ENCODE data around the gene ANKLE2.
"Not testable (repeated sequence)": the region's sequence is repeated elsewhere in the genome, so short reads cannot be mapped to it uniquely, and the experiment has no call there.

The ANKLE2 gene

DNA sequence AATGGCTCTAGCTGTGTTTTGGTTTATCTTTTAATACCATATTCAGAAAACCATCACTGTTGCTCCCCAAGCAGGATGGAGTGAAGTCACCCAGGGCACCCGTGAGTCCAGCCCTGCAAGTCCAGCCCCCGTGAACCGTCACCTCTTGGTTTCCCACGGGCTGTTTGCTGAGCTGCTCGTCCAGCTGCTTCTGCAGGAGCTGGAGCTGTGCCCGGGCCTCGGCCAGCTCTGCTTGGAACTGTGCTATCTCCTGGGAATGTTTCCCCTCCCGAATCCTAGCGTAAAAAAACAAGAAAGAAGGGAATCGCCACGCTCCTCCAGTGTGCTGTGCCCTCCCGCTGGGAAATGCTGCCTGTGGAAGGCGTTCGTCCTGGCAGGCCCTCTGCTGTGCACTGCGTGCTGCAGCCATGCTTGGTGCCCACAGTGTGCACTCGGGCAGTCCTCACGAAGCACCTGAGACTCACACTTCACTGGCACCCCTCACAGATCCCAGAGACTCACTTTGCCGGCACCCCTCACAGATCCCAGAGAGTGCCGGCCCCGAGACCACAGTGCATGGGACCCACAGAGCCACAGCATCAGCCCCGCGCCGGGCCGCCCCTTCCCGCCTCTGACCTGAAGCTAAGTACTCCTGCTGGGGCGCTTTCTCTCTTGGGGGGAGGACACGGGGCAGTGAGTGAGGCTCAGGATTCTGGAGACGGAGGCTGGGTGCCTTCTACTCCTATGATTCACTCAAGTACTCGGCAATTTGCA lies 15.4 kb upstream of the ANKLE2 start:
- no peak for DNase-seq

DNA sequence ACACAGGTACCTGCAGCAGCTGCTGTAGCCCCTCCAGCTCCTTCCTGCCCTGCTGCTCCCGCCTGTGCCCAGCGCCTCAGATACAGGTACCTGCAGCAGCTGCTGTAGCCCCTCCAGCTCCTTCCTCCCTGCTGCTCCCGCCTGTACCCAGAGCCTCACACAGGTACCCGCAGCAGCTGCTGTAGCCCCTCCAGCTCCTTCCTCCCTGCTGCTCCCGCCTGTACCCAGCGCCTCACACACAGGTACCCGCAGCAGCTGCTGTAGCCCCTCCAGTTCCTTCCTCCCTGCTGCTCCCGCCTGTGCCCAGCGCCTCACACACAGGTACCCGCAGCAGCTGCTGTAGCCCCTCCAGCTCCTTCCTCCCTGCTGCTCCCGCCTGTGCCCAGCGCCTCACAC lies 14.6 kb upstream of the ANKLE2 start:
- DNase-seq: not testable (repeated sequence)

DNA sequence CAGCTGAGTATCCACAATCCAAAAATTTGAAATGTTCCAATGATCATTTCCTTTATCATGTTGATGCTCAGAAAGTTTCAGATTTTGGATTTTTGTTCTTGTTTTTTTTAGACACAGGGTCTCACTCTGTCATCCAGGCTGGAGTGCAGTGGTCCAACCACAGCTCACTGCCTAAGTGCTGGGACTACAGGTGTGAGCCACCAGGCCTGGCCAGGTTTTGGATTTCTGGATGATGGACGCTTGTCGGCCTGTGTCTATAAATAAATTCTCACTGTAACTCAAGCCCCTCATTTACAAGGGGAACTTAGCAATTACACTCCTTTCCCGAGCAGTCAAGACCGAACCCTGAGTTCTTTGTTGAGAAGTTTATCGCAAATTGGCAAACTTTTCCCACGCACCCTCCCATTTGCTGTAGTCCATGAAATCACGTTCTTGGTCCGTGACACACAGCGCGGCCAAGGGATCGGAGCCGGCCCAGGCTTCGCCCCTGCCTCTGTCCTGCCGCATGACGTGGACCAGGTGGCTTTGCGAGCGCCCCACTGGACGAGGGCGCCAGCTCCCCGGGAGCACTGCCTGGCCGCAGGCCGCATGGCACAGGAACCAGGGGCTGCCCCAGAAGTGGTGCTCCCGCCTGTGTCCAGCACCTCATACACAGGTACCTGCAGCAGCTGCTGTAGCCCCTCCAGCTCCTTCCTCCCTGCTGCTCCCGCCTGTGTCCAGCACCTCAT lies 14.0 kb upstream of the ANKLE2 start:
- DNase-seq: no peak

GRCh38 chr12:132774646-132775275 lies 13.1 kb upstream of the ANKLE2 start:
- DNase-seq: no peak

DNA sequence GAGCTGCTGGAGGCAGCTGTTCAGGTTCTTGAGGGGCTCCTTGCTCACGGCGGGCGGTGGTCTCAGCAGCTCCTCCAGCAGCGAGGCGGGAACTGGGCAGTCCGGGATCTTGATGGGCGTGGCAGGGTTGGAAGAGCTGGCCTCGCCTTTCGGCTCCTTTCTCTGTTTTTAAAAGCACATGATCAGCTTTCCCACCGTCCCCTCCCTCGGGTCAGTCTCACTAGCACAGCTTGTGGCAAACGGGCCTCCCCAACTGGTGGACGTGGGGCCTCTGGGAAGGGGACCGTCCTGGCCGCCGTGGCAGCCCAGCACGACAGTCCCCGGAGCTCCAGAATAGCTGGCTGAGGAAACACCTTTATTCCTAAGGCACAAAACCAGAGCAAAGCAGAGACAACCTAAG lies 12.5 kb upstream of the ANKLE2 start:
- DNase-seq: no peak

- DNase-seq: no peak
Observed at GRCh38 chr12:132773077-132773955, 11.7 kb upstream of the ANKLE2 start.

GRCh38 chr12:132772606-132773005 lies 11.0 kb upstream of the ANKLE2 start:
- DNase-seq: no peak

GRCh38 chr12:132771126-132771838 lies 9.7 kb upstream of the ANKLE2 start:
- DNase-seq: no peak

DNA sequence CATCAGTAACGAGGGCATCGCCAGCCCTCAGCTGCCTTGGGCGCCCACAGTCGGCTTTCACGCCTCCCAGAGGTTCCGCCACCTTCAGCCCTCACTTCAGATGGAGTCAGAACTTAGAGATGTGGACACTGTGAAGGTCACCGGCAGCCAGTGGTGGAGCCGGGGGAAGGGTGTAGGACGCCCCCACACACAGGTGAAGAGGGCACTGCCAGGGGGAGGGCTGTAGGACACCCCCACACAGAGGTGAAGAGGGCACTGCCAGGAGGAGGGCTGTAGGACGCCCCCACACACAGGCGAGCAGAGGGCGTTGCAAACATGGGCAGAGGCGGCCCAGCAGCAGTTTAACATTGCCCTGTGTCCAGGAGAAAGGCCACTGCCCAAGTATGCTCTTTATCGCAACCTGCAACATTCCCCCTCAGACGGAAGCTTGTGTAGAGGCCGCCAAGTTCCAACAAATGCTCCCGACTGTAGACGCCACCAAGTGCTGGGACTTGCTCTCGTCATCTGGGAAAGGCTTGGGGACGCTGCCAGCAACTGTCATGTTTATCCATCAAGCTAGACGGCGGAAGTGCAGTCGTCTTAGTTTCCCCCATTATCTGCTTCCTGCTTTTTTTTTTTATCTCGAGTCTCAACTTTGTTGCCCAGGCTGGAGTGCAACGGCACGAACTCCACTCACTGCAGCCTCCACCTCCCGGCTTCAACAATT lies 4.9 kb upstream of the ANKLE2 start:
- no peak for DNase-seq

DNA sequence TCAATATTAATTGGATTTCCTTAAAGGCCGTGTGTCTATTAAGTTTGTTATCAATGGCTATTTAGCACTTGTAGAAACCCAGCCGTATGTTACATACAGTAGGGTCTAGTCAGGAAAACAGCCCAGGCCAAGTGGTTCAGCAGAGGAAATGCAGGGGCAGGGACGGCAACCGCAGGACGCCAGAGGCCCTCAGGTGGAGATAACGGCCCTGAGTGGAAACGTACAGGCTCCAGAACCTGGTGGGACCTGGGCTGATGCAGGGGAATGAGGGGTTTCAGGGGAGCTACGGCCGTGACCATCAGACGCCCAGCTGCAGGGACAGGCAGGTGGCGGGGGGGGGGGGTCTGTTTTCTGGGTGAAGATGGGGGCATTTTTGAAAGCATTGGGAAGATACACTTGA lies 3.7 kb upstream of the ANKLE2 start:
- DNase-seq: no peak

DNA sequence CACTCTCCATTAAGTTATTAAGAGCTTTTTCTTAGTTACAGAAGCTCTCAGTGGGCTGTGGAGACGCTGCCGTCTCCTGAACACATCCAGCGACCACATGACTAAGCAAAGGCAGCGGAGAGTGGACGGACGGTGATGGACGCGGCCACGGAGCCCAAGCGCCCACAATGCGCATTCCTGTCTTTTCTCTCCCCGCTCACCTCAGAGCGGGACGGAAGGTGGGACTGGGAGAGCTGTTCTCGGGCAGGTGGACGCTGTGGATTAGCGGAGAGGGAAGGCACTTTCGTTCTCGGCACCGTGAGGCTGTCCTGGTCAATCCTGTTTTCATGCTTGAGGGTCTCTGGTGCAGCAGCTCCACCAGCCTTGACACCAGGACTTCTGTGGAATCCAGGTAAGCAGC lies 2.6 kb upstream of the ANKLE2 start:
- DNase-seq: no peak

DNA sequence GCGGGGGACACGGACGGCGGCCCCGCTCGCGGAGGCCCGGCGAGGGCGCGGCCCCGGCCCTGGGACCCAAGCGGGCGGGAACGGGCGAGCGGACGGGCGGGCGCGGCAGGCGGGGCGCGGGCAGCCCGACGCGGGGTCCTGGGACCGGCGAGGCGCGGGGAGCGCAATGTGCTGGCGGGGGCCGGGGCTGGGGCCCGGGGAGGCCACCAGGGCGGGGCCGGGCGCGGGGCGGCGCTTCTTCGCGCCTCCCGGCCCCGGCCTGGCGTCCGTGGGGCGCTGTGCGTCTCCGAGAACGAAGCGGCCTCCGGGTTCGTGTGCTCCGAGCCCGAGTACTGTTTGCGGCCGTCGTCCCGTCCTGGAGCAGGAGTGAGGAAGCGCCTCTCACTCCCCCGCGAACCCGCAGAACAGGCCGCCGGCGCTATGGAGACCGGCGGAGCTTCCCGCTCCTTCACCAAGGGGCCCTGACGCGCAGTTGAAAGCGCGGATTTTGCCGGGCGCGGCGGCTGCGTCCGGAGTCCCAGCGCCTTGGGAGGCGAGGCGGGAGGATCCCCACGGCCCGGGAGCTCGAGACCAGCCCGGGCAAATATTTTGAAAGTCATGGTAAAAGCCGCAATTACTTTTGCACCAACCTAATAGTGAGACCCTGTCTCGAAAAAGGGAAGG lies 420 bp upstream of the ANKLE2 start:
- DNase-seq: no peak

GRCh38 chr12:132759359-132759758 lies 2.3 kb downstream of the ANKLE2 start:
- DNase-seq: no peak

GRCh38 chr12:132758825-132759224 lies 2.8 kb downstream of the ANKLE2 start:
- not testable (repeated sequence) for DNase-seq

GRCh38 chr12:132754160-132754932 lies 7.3 kb downstream of the ANKLE2 start:
- no peak for DNase-seq

DNA sequence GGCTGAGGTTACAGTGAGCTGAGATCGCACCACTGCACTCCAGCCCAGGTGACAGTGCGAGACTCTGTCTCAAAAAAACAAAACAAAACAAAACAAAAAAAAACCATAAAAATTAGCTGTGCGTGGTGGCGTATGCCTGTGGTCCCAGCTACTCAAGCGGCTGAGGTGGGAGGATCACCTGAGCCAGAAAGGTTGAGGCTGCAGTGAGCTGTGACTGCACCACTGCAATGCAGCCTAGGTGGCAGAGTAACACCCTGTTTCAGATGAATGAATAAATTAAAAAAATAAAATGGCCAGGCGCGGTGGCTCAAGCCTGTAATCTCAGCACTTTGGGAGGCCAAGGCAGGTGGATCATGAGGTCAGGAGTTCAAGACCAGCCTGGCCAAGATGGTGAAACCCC lies 8.0 kb downstream of the ANKLE2 start:
- not testable (repeated sequence) for DNase-seq

DNA sequence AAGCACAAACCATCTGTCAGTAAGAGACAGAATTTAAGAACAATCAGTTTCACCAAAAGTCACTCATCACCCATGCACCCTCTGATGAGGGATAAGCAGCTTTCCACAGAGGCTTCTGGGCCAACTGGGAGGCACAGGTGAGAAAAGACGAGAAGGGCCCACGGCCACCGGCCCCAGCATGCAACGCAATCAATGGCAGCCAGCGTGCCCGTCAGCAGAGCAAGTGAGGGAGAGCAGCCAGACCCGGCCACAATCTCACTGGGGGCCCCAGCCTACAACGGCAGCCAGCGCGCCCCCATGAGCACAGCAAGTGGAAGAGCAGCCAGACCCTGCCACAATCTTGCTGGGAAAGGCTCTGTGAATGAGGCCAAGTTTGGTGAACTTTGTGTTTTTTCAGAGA lies 13.3 kb downstream of the ANKLE2 start:
- DNase-seq: no peak

GRCh38 chr12:132747896-132748295 lies 13.7 kb downstream of the ANKLE2 start:
- no peak for DNase-seq

- no peak for DNase-seq
Observed at GRCh38 chr12:132747395-132747794, 14.2 kb downstream of the ANKLE2 start.

- no peak for DNase-seq
Observed at GRCh38 chr12:132746613-132747012, 15.0 kb downstream of the ANKLE2 start.

All from NCI-H1048 (cell line).